NT2/D1 (cell line): ENCODE results near the gene SLC41A3.

ENCODE experiments used
- DNase-seq: peaks from one replicate; pipeline ENCODE4 v3.0.0-alpha.2; 2011; ENCODE audit warnings: low read depth, low spot score
- H3K27me3 ChIP-seq: 2 replicates; pipeline ENCODE4 v1.6.0; 2011; ENCODE audit warnings: mild to moderate bottlenecking; ENCODE audit not compliant: insufficient read length, insufficient read depth
- H3K36me3 ChIP-seq: 2 replicates; pipeline ENCODE4 v1.6.1; 2011; ENCODE audit warnings: mild to moderate bottlenecking, low read length, mixed read lengths; ENCODE audit not compliant: insufficient read depth, insufficient read length
- H3K4me1 ChIP-seq: 2 replicates; pipeline ENCODE4 v1.5.1; 2011; ENCODE audit not compliant: insufficient read depth, insufficient read length
- H3K4me3 ChIP-seq: 2 replicates; pipeline ENCODE4 v1.5.1; 2011; ENCODE audit warnings: low read depth; ENCODE audit not compliant: insufficient read length
- H3K9ac ChIP-seq: 2 replicates; pipeline ENCODE4 v1.6.0; 2011; ENCODE audit warnings: low read depth; ENCODE audit not compliant: insufficient read length
- H3K9me3 ChIP-seq: 2 replicates; pipeline ENCODE4 v1.5.1; 2011; ENCODE audit warnings: mild to moderate bottlenecking, low read length; ENCODE audit not compliant: insufficient read depth
- SUZ12 ChIP-seq: IDR thresholded peaks from 2 replicates; pipeline ENCODE4 v1.6.1; 2011; ENCODE audit not compliant: insufficient read length, insufficient read depth; ENCODE audit errors: extremely low read depth
- YY1 ChIP-seq: IDR thresholded peaks from 2 replicates; pipeline ENCODE4 v1.6.1; 2011; ENCODE audit not compliant: insufficient read length, insufficient read depth
- ZNF274 ChIP-seq: IDR thresholded peaks from 2 replicates; pipeline ENCODE4 v1.6.1; 2011; ENCODE audit warnings: mild to moderate bottlenecking, low read depth, low read length

SLC41A3 gene

DNA sequence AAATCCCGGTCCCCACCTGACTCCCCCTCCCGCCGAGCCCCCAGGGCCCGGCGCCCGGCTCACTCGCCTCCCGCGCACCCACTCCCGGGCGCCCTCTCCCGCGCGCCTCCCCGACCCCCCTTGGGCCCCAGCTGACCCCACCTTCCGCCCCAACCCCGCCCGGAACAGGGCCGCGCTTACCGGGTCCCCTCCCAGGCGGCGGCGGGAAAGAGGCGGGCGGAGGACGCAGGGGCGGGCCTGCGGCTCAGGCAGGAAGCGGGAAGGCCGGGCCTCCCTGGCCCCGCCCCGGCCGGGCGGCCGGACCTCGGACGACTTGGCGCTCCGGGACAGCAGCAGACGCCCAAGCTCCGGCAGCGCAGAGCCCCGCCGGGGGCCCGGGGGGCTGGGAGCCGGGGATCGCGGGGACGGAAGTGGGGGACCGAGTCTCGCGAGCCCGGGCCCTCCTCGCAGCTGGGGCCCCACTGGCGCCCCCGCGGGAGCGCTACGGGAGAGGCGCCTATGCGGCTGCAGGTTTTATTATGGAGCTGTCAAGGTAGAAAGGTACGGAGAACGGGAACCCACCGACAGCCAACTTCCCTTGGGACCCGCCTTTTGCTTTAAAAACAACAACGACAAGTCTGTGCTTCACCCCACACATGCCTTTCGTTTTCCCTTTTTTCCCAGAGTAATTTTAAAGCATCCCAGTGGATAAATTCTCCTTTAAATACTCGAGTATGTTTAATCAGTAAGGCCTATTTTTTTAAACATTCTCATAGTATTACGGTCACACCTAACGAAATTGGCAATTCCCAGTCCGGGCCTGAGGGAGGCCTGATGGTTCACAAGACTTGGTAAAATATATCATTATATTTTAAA is at the start of gene SLC41A3:
TSS of gene SLC41A3 (minus strand) at position 212 of the 855 bp plus-strand sequence. CDS start 15,905 bp downstream, outside the sequence.
- Histone ChIP-seq H3K9ac (peak within 1 kb of the TSS; percentile 84), H3K36me3 (no peaks in the 10 kb centered on the region), H3K4me1 (peaks cover 4% of the 10 kb centered on the region), H3K9me3 (peaks cover 42% of the 10 kb centered on the region), H3K4me3 (peak within 1 kb of the TSS; percentile 86), H3K27me3 (no peaks in the 10 kb centered on the region)
- DNase-seq, result peak; percentile 64
- no peak for TF ChIP-seq ZNF274
- no peak for TF ChIP-seq SUZ12
- TF ChIP-seq YY1, result no peak

GRCh38 chr3:126133606-126134005 is 49.7 kb upstream of the SLC41A3 start:
- Histone ChIP-seq H3K9ac (no peak overlapping the region), H3K4me1 (peaks cover 25% of the 10 kb centered on the region), H3K4me3 (no peak overlapping the region), H3K9me3 (no peaks in the 10 kb centered on the region), H3K36me3 (no peaks in the 10 kb centered on the region), H3K27me3 (peaks cover 4% of the 10 kb centered on the region)
- no peak for DNase-seq
- TF ChIP-seq ZNF274, result no peak
- no peak for TF ChIP-seq YY1
- TF ChIP-seq SUZ12, result no peak

DNA sequence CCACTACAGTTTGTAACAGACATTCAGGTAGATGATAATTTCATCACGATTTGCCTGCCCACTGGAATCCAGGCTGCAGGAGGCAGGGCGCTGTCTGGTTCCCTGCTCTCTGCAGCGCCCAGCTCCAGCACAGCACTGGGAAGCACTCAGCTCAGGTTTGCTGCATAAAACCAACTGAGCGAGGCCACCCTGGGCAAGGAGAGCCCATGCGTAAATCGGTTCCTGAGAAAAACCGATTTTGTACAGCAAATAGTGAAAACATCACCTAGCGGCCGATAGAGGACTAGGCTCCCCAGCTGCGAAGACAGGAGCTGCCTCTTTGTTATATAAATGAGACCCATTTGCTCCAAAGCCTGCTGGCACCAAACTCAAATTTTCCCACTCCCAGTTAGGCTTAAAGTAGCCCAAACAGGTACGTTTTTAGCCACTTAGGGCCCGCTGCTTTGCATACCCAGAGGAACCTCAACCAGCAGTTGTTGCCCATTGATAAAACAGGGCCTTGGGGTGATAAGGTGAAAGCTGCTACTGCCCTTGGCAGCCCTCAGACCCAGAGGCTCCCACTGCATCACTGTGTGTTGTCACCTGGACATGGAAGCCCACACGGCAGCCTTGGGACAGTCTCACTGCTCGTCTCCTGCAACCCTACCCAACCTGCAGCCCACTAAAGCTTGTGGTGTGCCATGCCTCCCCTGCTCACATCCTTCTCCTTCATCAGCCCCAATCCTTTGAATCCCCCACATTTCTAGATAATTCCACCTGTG is 49.0 kb upstream of the SLC41A3 start:
- DNase-seq, result peak; percentile 62
- H3K9ac ChIP-seq, result peak overlapping the region; percentile 53
- H3K27me3 ChIP-seq, result peaks cover 4% of the 10 kb centered on the region
- H3K4me1 ChIP-seq, result peaks cover 25% of the 10 kb centered on the region
- no peaks in the 10 kb centered on the region for H3K9me3 ChIP-seq
- TF ChIP-seq SUZ12 (no peak), YY1 (no peak)
- H3K36me3 ChIP-seq, result no peaks in the 10 kb centered on the region
- H3K4me3 ChIP-seq, result no peak overlapping the region

- Histone ChIP-seq H3K4me1 (peaks cover 25% of the 10 kb centered on the region), H3K36me3 (no peaks in the 10 kb centered on the region), H3K9me3 (no peaks in the 10 kb centered on the region), H3K4me3 (no peak overlapping the region), H3K27me3 (peaks cover 4% of the 10 kb centered on the region), H3K9ac (peak overlapping the region; percentile 53)
- no peak for DNase-seq
- TF ChIP-seq YY1, result no peak
- TF ChIP-seq ZNF274, result no peak
- TF ChIP-seq SUZ12, result no peak
Measured at GRCh38 chr3:126131881-126132750, 48.2 kb upstream of the SLC41A3 start.

DNA sequence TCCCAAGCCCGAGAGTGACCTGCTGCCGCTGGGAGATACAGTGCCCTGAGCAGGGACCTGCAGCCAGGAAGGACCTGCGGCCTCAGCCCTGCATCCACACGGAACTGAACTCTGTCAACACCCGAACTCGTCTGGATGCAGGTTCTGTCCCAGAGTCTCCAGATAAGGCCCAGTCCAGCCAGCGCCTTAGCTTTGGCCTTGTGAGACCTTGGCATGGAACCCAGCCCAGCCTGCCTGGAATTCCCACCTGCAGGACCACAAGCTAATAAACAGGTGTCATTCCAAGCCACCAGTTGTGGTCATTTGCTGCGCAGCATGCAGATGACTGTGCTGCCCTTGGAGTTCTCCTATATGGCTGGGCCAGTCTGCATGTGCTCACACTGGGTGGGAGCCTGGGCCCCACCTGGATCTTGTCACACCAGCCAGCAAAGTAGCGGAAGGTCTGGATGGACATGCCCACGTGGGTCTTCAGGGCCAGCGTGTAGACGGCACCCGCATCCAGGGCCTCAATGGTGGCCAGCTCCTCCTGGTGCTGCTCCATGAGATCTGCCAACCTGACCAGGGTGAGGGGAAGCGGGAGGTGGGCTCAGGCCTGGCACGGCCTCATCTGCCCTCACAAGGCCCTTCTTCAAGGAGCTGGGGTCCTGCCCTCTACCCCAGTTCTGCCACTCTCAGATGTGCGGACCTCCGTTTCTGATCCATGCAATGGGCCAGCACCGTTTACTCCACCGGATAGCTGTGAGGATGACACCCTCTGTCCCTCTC is 47.2 kb upstream of the SLC41A3 start:
- Histone ChIP-seq H3K36me3 (no peaks in the 10 kb centered on the region), H3K27me3 (peaks cover 4% of the 10 kb centered on the region), H3K4me3 (no peak overlapping the region), H3K9me3 (no peaks in the 10 kb centered on the region), H3K9ac (no peak overlapping the region), H3K4me1 (peaks cover 25% of the 10 kb centered on the region)
- DNase-seq, result no peak
- TF ChIP-seq SUZ12 (no peak), ZNF274 (no peak), YY1 (no peak)

- no peak for TF ChIP-seq YY1
- TF ChIP-seq SUZ12, result no peak
- no peak for TF ChIP-seq ZNF274
- no peak for DNase-seq
- no peaks in the 10 kb centered on the region for H3K9me3 ChIP-seq
- H3K4me1 ChIP-seq, result peaks cover 25% of the 10 kb centered on the region
- no peak overlapping the region for H3K4me3 ChIP-seq
- peaks cover 4% of the 10 kb centered on the region for H3K27me3 ChIP-seq
- no peak overlapping the region for H3K9ac ChIP-seq
- H3K36me3 ChIP-seq, result no peaks in the 10 kb centered on the region
Measured at GRCh38 chr3:126130081-126130855, 46.3 kb upstream of the SLC41A3 start.
